Epithelial cell of proximal tubule (primary cell): ENCODE data around the gene KDM8. TPM values are rescaled to one million over a fixed set of nuclear protein-coding genes. Genes with fewer than 3 reads are reported as not detected.

Experiments
- DNase-seq: peaks from one replicate; pipeline ENCODE4 v3.0.0-alpha.2; 2011; ENCODE audit warnings: low read depth
- H3K4me3 ChIP-seq: 2 replicates; pipeline ENCODE4 v1.5.1; 2011; ENCODE audit warnings: low read depth, mild to moderate bottlenecking, low read length
- total RNA-seq: library from RNA; depleted of rRNA; stranded (reverse); fragments of >200 nt; gene quantifications from 2 replicates; pipeline ENCODE4 v1.2.3, GENCODE V29; 2015
- TF ChIP-seq, protein P1 (sequence below): conservative IDR thresholded peaks from 2 replicates; pipeline ENCODE4 v1.5.1; 2012; ENCODE audit warnings: low read depth, mild to moderate bottlenecking, low read length

Gene KDM8
- total RNA-seq, 1 donor from 2014 or later: 13.8 TPM

DNA sequence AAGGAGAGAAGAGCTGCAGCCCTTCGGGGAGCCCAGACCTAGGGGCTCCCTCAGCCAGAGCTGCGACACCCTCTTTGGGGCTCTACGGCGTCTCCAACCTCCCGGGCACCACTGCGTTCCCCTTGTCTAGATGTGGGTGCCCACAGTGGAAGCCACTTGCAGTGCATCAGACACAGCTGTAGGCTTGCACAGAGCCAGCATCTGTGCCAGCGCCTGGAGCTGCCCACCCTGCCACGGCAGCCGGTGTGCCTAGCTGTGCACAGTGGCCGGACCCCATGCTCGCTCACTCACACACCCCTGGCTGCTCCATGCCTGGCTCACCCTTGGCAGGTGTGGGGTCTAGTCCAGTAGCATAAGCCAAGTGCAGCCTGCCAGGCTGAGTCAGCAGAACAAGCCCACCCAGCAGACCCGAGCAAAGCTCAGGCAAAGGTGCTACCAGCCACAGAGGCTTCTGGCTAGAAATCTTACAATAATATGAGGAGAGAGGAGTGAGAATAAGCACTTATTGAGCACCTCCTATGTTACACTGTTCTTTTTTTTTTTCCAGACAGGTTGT is 12.9 kb upstream of the KDM8 start:
- TF ChIP-seq, protein P1, sequence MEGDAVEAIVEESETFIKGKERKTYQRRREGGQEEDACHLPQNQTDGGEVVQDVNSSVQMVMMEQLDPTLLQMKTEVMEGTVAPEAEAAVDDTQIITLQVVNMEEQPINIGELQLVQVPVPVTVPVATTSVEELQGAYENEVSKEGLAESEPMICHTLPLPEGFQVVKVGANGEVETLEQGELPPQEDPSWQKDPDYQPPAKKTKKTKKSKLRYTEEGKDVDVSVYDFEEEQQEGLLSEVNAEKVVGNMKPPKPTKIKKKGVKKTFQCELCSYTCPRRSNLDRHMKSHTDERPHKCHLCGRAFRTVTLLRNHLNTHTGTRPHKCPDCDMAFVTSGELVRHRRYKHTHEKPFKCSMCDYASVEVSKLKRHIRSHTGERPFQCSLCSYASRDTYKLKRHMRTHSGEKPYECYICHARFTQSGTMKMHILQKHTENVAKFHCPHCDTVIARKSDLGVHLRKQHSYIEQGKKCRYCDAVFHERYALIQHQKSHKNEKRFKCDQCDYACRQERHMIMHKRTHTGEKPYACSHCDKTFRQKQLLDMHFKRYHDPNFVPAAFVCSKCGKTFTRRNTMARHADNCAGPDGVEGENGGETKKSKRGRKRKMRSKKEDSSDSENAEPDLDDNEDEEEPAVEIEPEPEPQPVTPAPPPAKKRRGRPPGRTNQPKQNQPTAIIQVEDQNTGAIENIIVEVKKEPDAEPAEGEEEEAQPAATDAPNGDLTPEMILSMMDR: no peak
- no peak overlapping the region for H3K4me3 ChIP-seq
- DNase-seq: no peak

DNA sequence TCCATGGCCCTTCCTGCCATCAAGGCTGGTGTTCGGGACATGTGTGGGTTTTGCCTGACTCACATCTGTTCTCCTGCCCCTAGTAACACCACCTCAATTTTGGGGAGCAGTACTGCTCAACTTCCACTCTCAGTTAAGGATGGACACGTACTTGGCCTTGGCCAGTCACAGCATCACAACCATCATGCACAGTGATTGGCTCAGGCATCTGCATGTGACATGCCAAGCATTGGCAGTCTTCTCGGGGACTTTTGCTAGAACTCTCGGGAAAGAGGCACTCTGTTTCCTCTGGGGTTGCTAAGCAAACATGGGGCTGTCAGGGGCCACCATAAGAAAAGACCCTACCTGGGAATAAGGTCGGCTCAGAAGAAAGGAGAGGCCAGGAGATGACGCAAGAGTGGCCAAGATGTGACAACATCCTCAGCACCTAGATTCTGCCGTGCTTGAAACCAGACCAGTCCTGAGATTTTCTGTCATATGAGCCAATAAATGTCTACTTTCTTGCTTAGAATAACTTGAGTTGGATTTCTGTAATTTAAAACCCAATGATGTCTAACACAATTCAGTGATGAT is 11.9 kb upstream of the KDM8 start:
- no peak for DNase-seq
- TF ChIP-seq, protein P1: no peak
- H3K4me3 ChIP-seq: no peak overlapping the region

DNA sequence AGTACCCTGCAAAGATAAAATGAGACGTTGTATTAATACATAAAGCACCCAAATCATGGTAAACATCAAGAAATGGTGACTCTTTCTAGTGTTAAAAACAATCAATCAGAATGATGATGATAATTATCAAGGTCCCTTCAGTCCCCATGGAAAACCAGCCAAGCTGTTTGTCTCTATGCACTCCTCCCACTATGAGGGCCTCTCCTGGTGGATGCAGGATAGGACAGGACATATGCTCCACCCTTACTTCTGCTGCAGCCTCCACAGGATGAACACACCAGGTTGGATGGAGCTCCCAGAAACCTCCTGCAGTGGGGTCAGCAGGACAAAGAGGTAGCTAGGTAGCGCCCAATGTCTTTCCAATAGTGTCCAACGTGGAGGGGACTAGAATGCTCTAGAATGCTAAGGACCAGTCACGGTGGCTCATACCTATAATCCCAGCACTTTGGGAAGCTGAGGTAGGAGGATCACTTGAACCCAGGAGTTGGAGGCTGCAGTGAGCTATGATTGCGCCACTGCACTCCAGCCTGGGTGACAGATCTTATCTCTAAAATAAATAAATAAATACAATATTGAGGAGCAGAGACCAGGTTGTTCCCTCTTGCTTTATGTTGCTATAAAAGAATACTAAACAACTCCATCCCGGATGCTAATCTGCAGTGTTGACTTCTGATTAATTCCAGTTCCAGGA is 9.9 kb upstream of the KDM8 start:
- TF ChIP-seq, protein P1: peak; percentile 19
- DNase-seq: no peak
- H3K4me3 ChIP-seq: no peak overlapping the region

GRCh38 chr16:27195076-27195741 is 8.1 kb upstream of the KDM8 start:
- no peak for DNase-seq
- no peak overlapping the region for H3K4me3 ChIP-seq
- TF ChIP-seq, protein P1: no peak

GRCh38 chr16:27195941-27196595 is 7.3 kb upstream of the KDM8 start:
- no peak overlapping the region for H3K4me3 ChIP-seq
- DNase-seq: no peak
- TF ChIP-seq, protein P1: no peak

- TF ChIP-seq, protein P1: no peak
- no peak for DNase-seq
- no peak overlapping the region for H3K4me3 ChIP-seq
Measured at GRCh38 chr16:27197004-27197403, 6.3 kb upstream of the KDM8 start.
